Testis (tissue), 3 donors: Measurements from ENCODE around the gene PLEKHM3. TPM values are rescaled to one million over a fixed set of nuclear protein-coding genes. Genes with fewer than 3 reads are reported as not detected.

Experiments
- DNase-seq: peaks from one replicate; pipeline ENCODE4 v3.0.0-alpha.2; 2019
- H3K27ac ChIP-seq, 2 donors: fragments of 200-600 bp; sonication (generic); one replicate each; pipeline ENCODE4 v1.5.1; 2019
- H3K27me3 ChIP-seq: fragments of 200-600 bp; sonication (generic); one replicate; pipeline ENCODE4 v1.5.1; 2019
- H3K36me3 ChIP-seq: fragments of 200-600 bp; sonication (generic); one replicate; pipeline ENCODE4 v1.5.1; 2017; ENCODE audit warnings: low read depth; ENCODE audit errors: missing control alignments
- H3K4me1 ChIP-seq: fragments of 200-600 bp; sonication (generic); one replicate; pipeline ENCODE4 v1.5.1; 2019
- H3K4me3 ChIP-seq, 2 donors: fragments of 200-600 bp; sonication (generic); one replicate each; pipeline ENCODE4 v1.5.1; 2017 to 2019
- H3K9me3 ChIP-seq: fragments of 200-600 bp; sonication (generic); one replicate; pipeline ENCODE4 v1.5.1; 2017
- CTCF ChIP-seq, 3 experiments: fragments of 450-650 bp in 2 of 3; fragments of 200-600 bp in 1 of 3; sonication (generic) in 1 of 3; IDR thresholded peaks; one replicate each; pipeline ENCODE4 v1.5.1; 2016 to 2019; ENCODE audit warnings: antibody characterized with exemption in 3 of 3, mild to moderate bottlenecking in 2 of 3, moderate library complexity in 1 of 3
- POLR2A ChIP-seq: fragments of 450-650 bp; IDR thresholded peaks from one replicate; pipeline ENCODE4 v1.6.1; 2017; ENCODE audit warnings: antibody characterized with exemption, mild to moderate bottlenecking, moderate library complexity
- WGBS, 2 donors: methylation state at CpG; one replicate each; pipeline ENCODE4 v1.1.5; 2018; 5-methylcytosine and 5-hydroxymethylcytosine counted together
- intact Hi-C: fragments of 100-400 bp; cut with DNase I; formaldehyde crosslinking; loops from one replicate; pipeline ENCODE4 v1.15.1; 2023; ENCODE audit warnings: low total_unique reads
- polyA plus RNA-seq: library from polyadenylated mRNA; stranded (reverse); fragments of 350-450 nt; fragmentation: Illumina TruSeq; extraction: RNeasy Lipid Tissue Mini Kit (QIAGEN cat#74804); gene quantifications from one replicate; pipeline ENCODE4 v1.2.3, GENCODE V29; 2014; ENCODE audit warnings: low read depth, low replicate concordance; ENCODE audit not compliant: insufficient read depth
- small RNA-seq, 2 donors: library from RNA; depleted of rRNA; stranded (forward); fragments of <200 nt; gene quantifications; one replicate each; pipeline ENCODE3, GENCODE V24; 2016
- total RNA-seq, 2 donors: library from RNA; depleted of rRNA; stranded (reverse); fragments of >200 nt; gene quantifications; one replicate each; pipeline ENCODE4 v1.2.3, GENCODE V29; 2016

PLEKHM3 gene
- total and polyA plus RNA-seq, 3 donors from 2014 or later, result 12.5 to 24.6 (median 21.9) TPM

- 64% methylated on average over 3 of the region's 3 CpGs for WGBS, 2 donors
- DNase-seq, result no peak
- H3K4me1 ChIP-seq, result no peaks in the 10 kb centered on the region
- no peaks in the 10 kb centered on the region for H3K27me3 ChIP-seq
- H3K36me3 ChIP-seq, result no peaks in the 10 kb centered on the region
- TF ChIP-seq CTCF (IDR thresholded peaks at IDR 0.05) (no peak), POLR2A (no peak)
- intact Hi-C loops, result no loop called here
- no peaks in the 10 kb centered on the region for H3K9me3 ChIP-seq
- H3K4me3 ChIP-seq, result no peak overlapping the region
- no peak overlapping the region for H3K27ac ChIP-seq
Measured at GRCh38 chr2:207775473-207775872, 249.9 kb downstream of the PLEKHM3 start.

DNA sequence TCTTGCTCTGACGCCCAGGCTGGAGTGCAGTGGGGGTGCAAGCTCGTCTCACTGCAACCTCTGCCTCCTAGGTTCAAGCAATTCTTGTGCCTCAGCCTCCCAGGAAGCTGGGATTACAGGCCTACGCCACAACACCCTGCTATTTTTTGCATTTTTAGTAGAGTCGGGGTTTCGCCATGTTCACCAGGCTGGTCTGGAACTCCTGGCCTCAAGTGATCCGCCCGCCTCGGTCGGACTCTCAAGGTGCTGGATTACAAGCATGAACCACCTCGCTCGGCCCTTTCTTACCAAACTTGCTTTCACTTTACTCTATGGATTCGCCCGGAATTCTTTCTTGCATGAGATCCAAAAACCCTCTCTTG is 252.5 kb downstream of the PLEKHM3 start:
- WGBS, 2 donors, result 61 to 75% methylated on average over 12 to 13 of the region's 13 CpGs
- H3K4me3 ChIP-seq, result no peak overlapping the region
- H3K27ac ChIP-seq, result no peak overlapping the region
- DNase-seq, result no peak
- no peaks in the 10 kb centered on the region for H3K27me3 ChIP-seq
- H3K4me1 ChIP-seq, result peaks cover 5% of the 10 kb centered on the region
- no peak for TF ChIP-seq POLR2A
- no peak for TF ChIP-seq CTCF (IDR thresholded peaks at IDR 0.05)
- no peaks in the 10 kb centered on the region for H3K36me3 ChIP-seq
- intact Hi-C loops, result no loop called here
- H3K9me3 ChIP-seq, result no peaks in the 10 kb centered on the region

DNA sequence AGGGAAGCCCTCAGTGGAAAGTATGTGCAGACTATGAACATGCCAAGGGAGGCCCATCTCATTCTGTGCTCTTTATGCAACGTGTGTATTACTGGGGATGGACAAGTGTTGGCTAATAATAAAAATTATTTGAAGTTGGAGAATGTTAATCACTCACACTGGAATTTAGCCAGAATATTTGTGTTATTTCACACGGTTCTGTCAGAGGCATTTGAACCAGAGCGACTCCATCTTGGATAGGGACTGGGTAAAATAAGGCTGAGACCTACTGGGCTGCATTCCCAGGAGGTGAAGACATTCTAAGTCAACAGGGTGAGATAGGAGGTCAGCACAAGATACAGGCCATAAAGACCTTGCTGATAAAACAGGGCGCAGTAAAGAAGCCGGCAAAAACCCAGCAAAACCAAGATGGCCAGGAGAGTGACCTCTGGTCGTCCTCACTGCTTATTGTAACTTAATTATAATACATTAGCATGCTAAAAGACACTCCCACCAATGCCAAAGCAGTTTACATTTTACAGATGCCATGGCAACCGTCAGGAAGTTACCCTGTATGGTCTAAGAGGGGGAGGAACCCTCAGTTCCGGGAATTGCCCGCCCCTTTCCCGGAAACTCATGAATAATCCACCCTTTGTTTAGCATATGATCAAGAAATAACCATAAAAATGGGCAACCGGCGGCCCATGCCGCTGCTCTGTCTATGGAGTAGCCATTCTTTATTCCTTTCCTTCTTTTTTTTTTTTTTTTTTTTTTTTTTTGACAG is 253.1 kb downstream of the PLEKHM3 start:
- Histone ChIP-seq H3K4me1 (peaks cover 5% of the 10 kb centered on the region), H3K36me3 (no peaks in the 10 kb centered on the region), H3K27ac (no peak overlapping the region), H3K9me3 (no peaks in the 10 kb centered on the region), H3K4me3 (no peak overlapping the region), H3K27me3 (no peaks in the 10 kb centered on the region)
- no peak for TF ChIP-seq CTCF (IDR thresholded peaks at IDR 0.05)
- TF ChIP-seq POLR2A, result no peak
- no peak for DNase-seq
- WGBS, 2 donors, result 47 to 65% methylated on average over 13 of the region's 13 CpGs
- intact Hi-C loops, result no loop called here

GRCh38 chr2:207771421-207771820 is 253.9 kb downstream of the PLEKHM3 start:
- intact Hi-C loops, result no loop called here
- no peaks in the 10 kb centered on the region for H3K36me3 ChIP-seq
- no peak overlapping the region for H3K27ac ChIP-seq
- H3K4me1 ChIP-seq, result peaks cover 5% of the 10 kb centered on the region
- H3K27me3 ChIP-seq, result no peaks in the 10 kb centered on the region
- peak overlapping the region; percentile 66 for H3K4me3 ChIP-seq
- H3K9me3 ChIP-seq, result no peaks in the 10 kb centered on the region
- no peak for DNase-seq
- 69 to 72% methylated on average over 14 of the region's 14 CpGs for WGBS, 2 donors
- TF ChIP-seq POLR2A (no peak), CTCF (IDR thresholded peaks at IDR 0.05) (no peak)

Small RNA genes within 50 kb of the gene (small RNA-seq; reads per million reads assigned to genes)
- 0 reads per million in 2 donors for gene RNA5SP116
- 0 reads per million in 2 donors for gene RNU6-360P

Other genes starting within 250 kb of the PLEKHM3 start
- not detected for gene CRYGD, start 99.0 kb upstream of the PLEKHM3 start, total RNA-seq
- gene CRYGD, start 99.0 kb upstream of the PLEKHM3 start, polyA plus RNA-seq, result 2.5 TPM
- 1 to 10 TPM in 1 of 2 donors, not detected in 1; 2.2 TPM for gene CRYGC, start 104.3 kb upstream of the PLEKHM3 start, total RNA-seq
- gene CRYGC, start 104.3 kb upstream of the PLEKHM3 start, polyA plus RNA-seq, result 2.7 TPM
- under 1 TPM; 0.56 to 0.79 TPM for gene CRYGB, start 120.6 kb upstream of the PLEKHM3 start, total RNA-seq
- not detected for gene CRYGB, start 120.6 kb upstream of the PLEKHM3 start, polyA plus RNA-seq
- not detected for gene CRYGA, start 138.1 kb upstream of the PLEKHM3 start, total RNA-seq
- not detected for gene CRYGA, start 138.1 kb upstream of the PLEKHM3 start, polyA plus RNA-seq
- gene C2orf80, start 164.5 kb upstream of the PLEKHM3 start, total RNA-seq, result not detected
- not detected for gene C2orf80, start 164.5 kb upstream of the PLEKHM3 start, polyA plus RNA-seq
- gene IDH1, start 229.5 kb upstream of the PLEKHM3 start, total RNA-seq, result 100 to 1,000 TPM in 1 of 2 donors, 10 to 100 TPM in 1; 80.0 to 120 TPM
- 93.4 TPM for gene IDH1, start 229.5 kb upstream of the PLEKHM3 start, polyA plus RNA-seq
- gene PIKFYVE, start 240.7 kb upstream of the PLEKHM3 start, total RNA-seq, result 10 to 100 TPM; 50.0 to 55.0 TPM
- gene PIKFYVE, start 240.7 kb upstream of the PLEKHM3 start, polyA plus RNA-seq, result 29.0 TPM